LoVo (cell line): ENCODE results near the gene MAGI2.
A peak's percentile ranks its signal among the peaks of the same experiment; 100 is the strongest.
"Not testable (repeated sequence)": the region's sequence is repeated elsewhere in the genome, so short reads cannot be mapped to it uniquely, and the experiment has no call there.

Source experiments
- DNase-seq: peaks from one replicate; pipeline ENCODE4 v3.0.0-alpha.2; 2016; ENCODE audit warnings: low spot score

Gene MAGI2

DNA sequence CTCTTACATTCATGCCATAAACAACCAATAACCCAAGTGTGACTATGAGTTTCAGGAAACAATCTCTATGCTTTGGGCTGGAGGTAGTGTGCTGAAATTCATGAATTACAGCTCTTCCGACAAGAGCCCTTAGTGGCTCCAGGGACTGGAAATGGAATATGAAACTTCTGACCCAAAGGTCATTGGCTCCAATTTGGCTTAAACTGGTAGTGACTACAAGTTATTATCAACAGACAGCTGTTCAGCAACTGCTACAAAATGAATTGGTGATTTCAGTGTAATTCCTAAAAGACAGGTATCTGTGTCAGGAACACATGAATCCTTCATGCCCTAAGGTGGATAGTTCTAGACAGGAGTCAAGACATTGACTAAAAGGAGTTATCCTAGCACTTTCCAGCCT is 909.5 kb downstream of the MAGI2 start:
- DNase-seq: no peak

GRCh38 chr7:78542981-78543380 is 910.5 kb downstream of the MAGI2 start:
- DNase-seq: no peak

DNA sequence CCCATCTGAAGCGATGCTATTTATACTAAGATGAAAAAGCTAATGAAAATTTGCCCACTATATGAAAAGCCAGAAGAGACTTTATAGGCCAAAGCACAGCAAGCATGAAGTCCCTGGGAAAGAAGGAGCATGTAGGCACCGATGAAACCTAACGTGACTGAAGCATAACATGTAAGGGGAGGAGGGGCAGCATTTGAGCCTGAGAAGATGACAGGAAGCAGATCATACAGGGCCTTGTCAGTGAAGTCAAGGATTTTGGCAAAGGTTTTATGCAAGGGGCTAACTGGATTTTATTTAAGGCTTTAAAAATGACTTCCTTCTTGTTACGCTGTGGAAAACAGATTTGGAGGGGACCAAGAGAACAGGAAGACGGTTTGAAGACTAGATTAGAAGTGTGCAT is 910.9 kb downstream of the MAGI2 start:
- no peak for DNase-seq

DNA sequence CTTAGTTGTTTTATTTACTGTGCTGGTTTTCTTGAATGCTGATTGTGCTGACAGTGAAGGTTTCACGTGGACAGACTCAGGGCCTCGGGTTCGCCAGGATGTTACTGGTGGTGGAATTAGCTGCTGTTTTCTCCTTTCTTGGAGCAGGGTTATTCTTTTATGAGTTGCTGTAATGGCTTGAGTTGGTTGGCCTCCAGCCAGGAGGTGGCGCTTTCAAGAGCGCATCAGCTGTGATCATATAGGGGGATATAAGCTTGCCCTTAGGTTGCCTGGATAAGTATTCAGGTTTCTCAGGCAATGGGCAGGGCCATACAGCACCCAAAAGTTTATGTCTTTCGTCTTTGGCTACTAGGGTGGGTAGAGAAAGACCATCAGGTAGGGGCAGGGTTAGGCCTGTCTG is 913.6 kb downstream of the MAGI2 start:
- DNase-seq: no peak

- DNase-seq: no peak
These were observed 917.8 kb downstream of the MAGI2 start for GRCh38 chr7:78535655-78536054.

- DNase-seq: no peak
These were observed 923.1 kb downstream of the MAGI2 start for GRCh38 chr7:78530351-78530750.

- DNase-seq: no peak
These were observed 924.1 kb downstream of the MAGI2 start for GRCh38 chr7:78529392-78529791.

DNA sequence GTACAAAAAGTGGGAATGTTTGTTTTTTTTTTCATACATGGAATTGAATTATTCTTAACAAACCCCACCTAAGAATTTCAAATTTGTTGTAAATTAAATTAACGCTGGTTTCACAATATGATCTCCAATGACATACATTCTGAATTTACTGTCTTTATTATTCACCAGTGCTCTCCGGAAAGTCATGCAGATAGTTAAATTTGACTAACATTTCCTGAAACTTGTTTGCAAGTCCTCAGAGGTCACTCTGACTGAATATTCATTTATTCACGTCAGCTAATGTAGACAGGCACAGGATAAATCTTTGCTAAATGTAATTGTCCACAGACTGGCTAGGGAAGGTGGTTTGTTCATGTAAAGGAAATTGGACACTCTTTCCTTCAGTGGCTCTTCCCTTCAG is 924.5 kb downstream of the MAGI2 start:
- DNase-seq: no peak

- no peak for DNase-seq
These were observed 929.5 kb downstream of the MAGI2 start for GRCh38 chr7:78523930-78524329.

- DNase-seq: no peak
These were observed 931.5 kb downstream of the MAGI2 start for GRCh38 chr7:78521961-78522360.

GRCh38 chr7:78516450-78516849 is 937.0 kb downstream of the MAGI2 start:
- no peak for DNase-seq

DNA sequence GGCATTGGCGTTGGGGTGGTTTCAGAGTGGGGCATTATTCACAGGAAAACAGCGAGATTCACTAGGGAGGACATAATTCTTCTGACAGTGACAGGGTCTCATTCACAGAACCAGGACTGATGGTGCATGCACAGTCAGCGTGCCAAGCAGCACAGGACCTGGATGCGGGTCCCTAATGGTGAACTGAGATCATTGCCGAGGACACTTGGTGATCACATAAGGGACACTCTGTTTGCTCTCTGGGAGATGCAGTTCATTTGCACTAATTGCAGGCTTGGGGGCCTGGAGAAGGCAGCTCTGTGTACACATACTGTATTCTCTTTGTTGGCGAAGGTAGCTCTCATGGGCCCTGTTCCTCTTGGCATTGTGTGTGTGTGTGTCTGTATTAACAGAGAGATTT is 938.8 kb downstream of the MAGI2 start:
- DNase-seq: no peak

- DNase-seq: peak; percentile 61
These were observed 942.8 kb downstream of the MAGI2 start for GRCh38 chr7:78510580-78511188.

DNA sequence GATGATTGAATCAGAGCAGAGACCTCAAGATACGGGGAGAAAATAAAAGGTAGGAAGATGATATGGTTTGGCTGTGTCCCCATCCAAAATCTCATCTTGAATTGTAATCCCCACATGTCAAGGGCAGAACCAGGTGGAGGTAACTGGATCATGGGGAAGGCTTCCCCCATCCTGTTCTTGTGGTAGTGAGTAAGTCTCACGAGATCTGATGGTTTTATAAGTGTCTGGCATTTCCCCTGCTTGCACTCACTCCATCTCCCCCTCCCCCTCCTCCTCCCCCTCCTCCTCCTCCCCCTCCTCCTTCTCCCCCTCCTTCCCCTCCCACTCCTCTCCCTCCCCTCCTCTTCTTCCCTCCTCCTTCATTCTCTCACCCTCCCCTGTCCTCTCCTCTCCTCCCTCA is 950.2 kb downstream of the MAGI2 start:
- not testable (repeated sequence) for DNase-seq

DNA sequence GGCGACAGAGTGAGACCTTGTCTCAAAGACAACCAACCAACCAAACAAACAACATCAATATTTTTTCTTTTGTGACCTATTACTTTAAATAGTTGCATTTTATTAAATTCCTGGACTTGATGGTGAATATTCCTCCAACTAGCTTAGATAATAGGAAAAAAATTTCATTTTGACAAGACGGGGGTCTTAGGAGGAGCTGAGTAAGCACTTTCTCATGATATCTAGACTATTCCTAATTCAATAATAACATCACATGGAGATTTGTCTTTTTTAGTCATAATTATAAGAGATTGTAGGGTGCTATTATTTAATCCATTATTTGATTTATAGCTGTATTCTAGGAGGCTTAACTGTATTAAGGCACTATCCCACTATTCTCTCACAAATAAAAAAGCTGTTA is 952.4 kb downstream of the MAGI2 start:
- DNase-seq: no peak

DNA sequence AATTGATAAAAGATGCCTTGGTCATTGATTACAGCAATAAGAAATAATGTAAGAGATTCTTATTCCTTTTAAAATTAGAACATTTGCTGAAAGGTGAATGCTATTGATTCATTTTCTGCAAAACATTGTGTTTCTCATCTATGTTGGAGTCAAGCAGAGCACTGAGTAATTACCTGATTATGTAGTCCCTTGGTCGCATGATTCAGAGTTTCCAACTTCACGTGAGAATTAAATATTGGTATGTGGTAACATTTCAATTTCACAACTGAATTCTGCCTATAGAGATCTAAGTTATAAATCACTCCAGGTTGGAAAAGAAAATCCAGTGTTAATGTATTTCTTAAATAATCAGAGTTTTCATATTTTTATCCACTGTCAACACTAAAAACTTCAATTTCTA is 953.5 kb downstream of the MAGI2 start:
- no peak for DNase-seq

DNA sequence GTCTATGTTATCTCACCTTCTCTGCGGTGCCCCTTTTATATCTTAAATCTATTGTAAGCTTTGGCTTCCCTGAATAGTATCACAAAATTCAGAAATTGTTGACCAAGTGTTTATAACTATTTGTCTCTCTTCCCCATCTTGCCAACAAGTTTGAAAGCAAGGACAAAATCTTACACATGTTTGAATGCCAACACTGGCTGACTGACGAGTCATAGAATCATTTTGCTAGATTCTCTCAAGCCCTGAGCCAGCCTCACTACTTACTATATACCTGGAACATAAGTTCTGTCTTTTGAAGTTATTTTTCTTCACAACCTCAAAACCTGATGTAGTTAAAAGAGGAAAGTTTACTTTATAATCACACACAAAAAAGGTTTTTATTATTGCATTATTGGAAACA is 954.2 kb downstream of the MAGI2 start:
- no peak for DNase-seq

GRCh38 chr7:78497728-78498427 is 955.6 kb downstream of the MAGI2 start:
- no peak for DNase-seq

DNA sequence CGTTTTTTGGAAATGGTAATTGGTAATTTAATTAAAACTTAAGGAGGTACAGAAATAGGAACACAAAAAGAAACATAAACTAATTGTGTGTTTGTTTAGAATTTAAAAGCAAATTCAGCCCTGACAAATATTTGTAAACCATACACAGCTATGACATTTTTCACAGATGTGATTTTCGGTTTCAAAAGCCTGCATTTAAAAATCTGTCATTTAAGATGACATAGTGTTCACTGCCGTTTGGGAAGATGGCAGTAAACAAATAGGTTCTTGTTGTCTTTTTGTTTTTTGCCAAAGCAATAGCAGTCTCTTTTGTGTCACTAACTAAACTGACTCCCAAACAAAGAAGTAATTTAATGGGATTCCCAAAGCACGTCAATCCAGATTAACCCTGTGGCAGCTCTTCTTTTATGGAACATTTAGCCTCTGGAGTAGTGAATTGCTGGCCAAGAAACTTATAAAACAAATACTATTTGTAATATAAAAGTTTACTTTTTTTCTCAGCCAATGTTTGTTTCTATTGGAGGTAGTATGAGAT is 957.3 kb downstream of the MAGI2 start:
- no peak for DNase-seq

GRCh38 chr7:78493401-78493800 is 960.1 kb downstream of the MAGI2 start:
- no peak for DNase-seq

DNA sequence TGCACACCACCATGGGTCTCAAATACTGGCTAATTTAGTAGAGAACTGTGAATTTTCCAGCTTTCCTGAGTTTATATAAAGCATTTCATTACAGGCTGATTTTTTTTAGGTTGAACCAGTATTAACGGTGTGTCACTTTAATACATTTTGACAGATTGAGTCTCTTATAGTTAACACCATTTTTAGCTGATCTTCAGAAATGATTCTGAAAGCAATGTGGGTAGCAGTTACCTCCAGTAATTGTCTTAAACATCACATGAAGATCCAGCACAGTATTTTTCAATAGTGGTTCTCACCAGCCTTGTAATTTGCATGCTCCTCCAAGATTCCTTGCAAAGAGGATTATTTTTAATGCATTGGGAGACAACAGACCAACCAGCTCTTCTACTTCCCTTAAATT is 961.3 kb downstream of the MAGI2 start:
- no peak for DNase-seq

DNA sequence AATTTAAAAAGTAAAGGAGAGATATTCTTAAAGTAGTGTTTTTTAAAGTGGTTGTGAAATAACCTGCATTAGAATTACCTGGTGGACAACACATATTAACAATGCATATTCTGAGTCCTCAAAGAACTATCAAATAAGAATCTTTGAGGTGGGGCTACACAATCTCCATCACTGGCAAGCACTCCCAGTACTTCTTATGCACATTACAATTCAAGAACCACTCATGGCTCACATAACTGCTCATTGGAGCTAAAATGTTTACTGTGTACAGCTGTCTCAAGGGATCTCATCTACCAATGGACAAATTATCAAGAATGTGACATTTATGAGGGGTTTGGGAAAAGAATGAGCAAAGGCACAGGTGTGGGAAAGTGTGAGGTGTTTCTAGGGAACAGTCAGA is 962.9 kb downstream of the MAGI2 start:
- DNase-seq: no peak

DNA sequence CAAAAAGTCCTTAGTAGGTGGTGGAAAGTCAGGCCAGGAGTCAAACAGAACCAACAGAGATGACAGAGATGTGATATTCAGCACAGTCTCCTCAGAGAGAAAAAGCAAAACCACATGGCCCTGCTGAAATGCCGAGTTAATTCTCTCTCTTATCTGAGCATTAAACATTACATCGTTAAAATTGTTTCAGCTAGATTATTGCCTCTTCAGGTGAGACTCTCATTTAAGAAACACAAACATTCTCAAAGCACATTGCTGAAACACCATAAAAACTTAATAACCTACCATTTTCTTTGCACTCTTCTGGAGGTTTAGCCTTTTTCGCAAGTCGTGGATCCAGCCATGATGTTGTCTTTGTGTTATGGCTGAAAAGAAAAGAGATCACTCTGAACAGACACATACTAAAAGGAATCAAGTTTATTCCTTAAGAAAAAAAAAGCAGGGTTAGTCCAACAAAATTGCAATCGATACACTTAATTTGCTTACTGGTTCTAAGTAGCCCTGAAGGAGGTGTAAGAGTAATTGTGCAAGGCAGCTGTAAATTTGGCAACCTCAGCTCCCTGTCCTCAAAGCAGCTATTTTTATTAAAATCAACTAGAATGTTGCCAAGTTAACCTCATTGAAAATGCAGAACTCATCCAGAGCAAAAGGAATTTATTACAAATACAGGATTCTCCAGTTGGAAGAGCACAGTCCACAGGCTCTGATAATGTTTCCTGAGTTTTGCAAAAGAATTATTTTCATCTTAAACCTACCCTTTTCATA is 963.8 kb downstream of the MAGI2 start:
- DNase-seq: no peak
